ENCODE data around the gene ANKRD44. TPM values are rescaled to one million over a fixed set of nuclear protein-coding genes. Genes with fewer than 3 reads are reported as not detected.

Gene ANKRD44
- total and polyA plus RNA-seq, 2 of the 8 experiments (the other 6 are each of a cell fraction or from before 2014, with no cell fraction given) = 1.2 to 1.3 TPM

- TF ChIP-seq FOSL1 (IDR thresholded peaks at IDR 0.05; ENCODE audit: insufficient read depth, low read depth, low read length) = no peak
- no peak for TF ChIP-seq USF2 (IDR thresholded peaks at IDR 0.05; ENCODE audit: low read length)
Measured at GRCh38 chr2:197219636-197220035, 90.9 kb downstream of the ANKRD44 start (continued).

Measured in H1 (cell line).